ENCODE measurements around the gene AGBL3. TPM values are rescaled to one million over a fixed set of nuclear protein-coding genes. Genes with fewer than 3 reads are reported as not detected.
"Not testable (repeated sequence)": the region's sequence is repeated elsewhere in the genome, so short reads cannot be mapped to it uniquely, and the experiment has no call there.

AGBL3 gene
- total RNA-seq, 1 experiment from 2014 or later, result 1.2 TPM

- DNase-seq (ENCODE audit: low read depth), result no peak
Observed at GRCh38 chr7:134962270-134962780, 24.0 kb upstream of the AGBL3 start.

- no peak for DNase-seq (ENCODE audit: low read depth)
Observed at GRCh38 chr7:134963036-134963435, 23.3 kb upstream of the AGBL3 start.

GRCh38 chr7:134966691-134967090 is 19.6 kb upstream of the AGBL3 start:
- no peak for DNase-seq (ENCODE audit: low read depth)

DNA sequence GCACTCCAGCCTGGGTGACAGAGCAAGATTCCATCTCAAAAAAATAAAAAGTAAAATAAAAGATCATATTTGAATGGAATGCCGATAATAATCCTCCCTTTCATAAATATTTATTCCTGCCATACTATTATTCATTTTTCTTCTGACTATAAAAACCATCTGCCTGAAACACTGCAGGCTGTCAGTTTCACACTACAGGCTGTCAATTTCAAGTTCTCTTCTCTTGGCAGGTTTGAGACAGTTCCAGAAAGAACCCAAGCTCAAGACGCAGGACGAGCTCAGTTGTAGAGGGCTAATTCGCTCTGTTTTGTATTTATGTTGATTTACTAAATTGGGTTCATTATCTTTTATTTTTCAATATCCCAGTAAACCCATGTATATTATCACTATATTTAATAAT is 18.2 kb upstream of the AGBL3 start:
- DNase-seq (ENCODE audit: low read depth), result no peak

- not testable (repeated sequence) for DNase-seq (ENCODE audit: low read depth)
Observed at GRCh38 chr7:134981645-134982044, 4.7 kb upstream of the AGBL3 start.

DNA sequence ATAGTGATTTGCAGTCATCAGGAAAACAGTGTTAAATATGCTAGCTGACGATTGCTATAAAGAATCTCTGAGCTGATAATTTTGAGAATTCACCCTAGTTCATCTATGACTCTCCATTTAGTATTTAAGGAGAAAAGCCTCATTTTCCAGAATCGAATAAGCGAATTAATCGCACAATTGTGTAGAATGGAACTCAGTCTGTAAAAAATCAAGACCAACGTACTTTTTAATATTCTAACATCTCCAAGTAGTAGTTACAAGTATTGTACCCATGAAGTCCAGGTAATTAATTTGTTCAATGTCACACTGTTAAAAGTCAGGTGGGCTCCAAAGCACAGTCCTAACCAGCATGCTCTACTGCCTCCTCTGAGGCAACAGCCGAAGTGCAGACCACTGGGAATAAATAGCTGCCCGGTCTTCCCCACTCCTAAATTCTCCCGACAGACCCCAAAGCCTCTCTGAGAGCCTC is 380 bp upstream of the AGBL3 start:
- no peak for DNase-seq (ENCODE audit: low read depth)

DNA sequence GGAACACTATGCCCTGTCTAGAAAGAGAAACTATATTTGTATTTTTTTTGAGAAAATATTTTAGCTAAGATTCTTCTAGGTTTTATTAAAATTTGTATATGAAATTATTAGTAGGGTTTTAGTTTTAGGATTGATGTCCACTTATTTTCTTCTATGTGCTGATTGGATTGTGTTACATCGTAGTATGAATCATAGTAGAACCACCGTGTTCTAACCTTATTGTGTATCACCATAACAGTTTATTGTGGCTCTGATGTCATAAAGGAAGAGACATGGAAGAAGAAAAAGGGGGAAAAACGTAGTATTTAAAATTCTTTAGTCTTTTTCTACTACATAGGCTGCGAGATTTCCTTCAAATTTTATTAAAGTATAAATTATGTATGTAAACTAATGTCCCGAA is 1.9 kb downstream of the AGBL3 start:
- DNase-seq (ENCODE audit: low read depth), result no peak

DNA sequence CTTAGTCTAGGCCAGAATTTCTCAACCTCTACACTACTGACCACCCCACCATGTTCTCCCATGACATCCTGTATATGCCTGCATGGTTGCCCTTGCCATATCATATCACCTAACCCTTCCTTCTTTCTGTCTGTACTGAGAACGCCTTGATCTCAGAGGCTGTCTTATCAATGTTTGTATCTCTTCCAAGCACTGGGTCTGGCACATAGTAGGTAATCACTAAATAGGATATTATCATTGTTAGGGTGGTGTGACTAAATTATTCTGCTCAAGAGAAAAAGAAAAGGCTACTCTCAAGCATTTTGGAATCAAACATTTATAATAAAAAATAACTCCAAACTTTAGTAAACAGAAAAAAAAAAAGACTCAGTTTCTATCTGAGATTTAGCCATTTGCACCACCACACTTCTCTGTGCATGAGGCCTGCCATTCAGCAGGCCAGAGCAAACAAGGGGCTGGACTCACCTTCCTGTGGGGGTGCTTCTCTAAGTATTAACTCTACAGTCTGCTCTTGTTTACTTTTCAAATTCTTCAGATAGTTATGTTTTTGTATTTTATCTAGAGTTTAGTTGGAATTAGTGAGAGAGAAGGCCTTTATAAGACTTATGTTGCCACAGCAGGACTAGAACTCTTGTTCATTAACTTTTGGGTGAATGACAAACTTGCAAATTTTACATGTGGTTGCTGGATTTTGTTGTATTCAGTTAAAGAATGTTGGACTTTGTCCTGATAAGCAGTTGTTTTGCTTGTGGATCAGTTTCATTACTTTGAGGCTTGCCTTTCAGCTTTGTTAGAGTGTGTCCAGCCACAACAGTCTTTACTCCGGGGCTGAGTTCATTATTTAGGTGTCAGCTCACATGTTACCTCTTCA is 5.4 kb downstream of the AGBL3 start:
- DNase-seq (ENCODE audit: low read depth), result no peak

GRCh38 chr7:134992626-134993179 is 6.4 kb downstream of the AGBL3 start:
- no peak for DNase-seq (ENCODE audit: low read depth)

- no peak for DNase-seq (ENCODE audit: low read depth)
Observed at GRCh38 chr7:134993877-134994456, 7.7 kb downstream of the AGBL3 start.

DNA sequence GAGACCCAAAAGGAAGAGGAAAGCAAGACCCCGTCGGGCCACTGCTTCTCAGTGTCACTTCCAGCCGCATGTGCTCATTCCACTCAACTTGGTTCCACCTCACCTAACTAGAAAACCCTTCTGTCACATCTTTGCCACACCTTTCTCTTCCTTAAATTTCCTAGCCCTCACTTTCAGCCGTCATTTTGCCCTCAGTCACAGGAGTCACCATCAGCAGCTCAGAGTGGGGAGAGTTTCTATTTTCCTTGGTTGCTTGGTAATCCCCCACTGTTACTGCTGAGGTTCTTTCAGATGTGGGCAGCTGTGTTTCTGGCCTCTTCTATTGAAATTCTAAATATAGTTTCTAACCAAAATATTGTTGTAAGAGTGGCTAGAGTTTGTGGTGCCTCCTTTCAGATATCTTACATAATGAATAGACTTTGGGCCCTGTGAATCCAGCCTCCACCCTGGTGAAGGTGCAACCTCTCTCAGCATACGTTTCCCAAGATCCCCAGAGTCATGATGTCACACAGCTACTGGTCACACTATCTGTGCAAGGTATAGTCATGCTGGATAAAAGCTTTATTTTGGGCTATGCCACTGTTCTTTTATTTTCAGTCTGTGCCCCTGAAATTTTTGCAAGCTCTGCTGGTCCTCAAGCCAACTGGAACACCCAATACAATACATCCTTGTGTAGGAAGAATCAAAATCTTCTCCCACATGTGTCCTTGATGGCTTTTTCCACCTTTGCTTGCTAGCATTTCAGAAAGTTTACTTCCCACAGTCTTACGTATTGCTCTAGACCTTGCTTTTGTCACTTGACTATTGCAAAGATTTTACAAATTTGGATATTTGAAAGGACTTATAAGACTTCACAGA is 9.2 kb downstream of the AGBL3 start:
- no peak for DNase-seq (ENCODE audit: low read depth)

DNA sequence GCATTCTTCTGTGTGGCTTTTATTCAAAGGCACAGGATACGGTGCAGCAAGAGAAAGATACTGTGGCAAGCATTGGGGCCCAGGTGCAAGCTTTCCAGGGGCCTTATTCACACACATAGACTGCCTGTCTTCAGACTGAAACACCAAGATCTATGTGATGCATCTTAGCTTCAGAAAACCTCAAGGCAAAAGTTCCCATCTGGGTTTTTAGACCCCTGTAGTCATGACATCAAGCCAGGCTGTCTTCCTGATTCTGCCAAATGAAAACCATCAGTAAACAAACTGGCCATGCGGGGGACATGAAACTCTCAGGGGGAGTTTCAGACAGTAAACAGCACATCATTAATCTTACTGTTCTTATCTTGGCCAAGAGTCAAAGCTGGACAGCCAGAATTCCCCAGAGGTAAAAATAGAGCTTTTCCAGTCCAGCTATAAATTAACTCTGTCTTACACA is 9.8 kb downstream of the AGBL3 start:
- no peak for DNase-seq (ENCODE audit: low read depth)

- no peak for DNase-seq (ENCODE audit: low read depth)
Observed at GRCh38 chr7:134997214-134997885, 11.0 kb downstream of the AGBL3 start.

DNA sequence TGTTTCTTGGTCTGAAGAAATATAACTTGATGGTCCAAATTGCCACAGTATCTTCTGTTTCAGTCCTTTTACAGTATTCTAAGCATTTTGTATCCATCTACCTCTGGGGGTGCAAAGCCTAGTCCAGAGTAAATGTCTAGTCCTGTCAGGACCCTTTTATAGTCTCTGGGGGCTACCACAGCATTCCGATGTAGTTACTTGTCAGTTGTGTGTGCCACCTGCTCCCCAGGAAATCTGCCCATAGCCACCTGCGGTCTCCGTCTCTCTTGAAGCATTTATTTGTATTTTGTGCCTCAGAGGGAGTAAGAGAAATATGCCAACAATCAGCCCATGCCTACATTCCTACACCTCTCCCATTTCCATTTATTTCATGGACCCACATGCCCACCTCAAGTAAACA is 12.8 kb downstream of the AGBL3 start:
- DNase-seq (ENCODE audit: low read depth), result no peak

DNA sequence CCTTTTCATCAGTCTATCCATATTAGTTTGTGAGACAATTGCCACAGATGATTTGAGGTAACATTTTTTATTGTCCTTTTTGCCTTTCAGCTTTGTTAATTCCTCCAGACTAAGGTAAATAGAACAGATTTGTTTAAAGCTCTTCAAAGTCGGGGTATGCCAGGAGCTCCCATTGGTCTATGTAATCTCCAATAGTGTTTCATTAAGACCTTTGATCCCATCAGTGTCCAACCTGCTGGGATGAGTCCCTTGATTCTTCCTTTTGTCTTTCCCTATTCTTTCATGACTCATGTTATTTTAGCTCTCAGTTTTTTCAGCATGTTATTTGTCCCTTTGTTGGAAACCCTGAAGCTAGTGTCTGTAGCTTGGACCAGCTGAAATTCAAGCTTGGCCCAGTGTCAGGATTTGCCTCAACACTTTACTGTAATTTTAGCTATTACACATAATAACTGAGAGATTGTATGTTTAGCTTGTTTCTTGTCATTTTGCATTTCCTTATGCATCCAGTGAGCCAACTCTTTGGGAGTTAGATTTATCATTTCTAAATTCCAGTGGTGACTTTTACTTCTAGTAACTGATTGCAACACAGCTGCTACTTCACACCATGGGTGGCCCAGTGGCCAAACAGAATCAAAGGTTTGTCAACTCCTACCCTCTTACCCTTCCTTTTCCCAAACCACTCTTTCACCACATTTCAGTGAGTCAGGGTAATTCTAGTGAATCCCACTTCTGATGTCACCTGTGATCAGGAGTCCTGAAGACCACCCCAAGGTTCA is 15.3 kb downstream of the AGBL3 start:
- peak; percentile 11 for DNase-seq (ENCODE audit: low read depth)

DNA sequence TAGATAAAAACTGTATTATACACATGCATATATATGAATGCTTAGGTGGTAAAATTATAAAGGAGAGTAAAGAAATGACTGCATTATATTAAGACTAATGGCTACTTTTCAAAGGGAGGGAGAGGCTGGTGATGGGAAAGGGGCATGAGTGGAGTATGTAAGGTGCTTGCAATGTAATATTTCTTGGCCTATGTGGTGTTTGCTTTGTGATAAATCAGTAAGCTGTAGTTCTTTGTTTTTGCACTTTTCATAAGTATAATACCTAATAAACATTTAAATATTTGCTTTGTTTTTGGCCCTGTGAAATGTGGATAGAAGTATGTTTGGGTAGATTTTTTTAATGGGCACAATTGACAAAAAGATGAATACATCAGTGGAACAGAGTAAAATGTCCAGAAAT is 25.9 kb downstream of the AGBL3 start:
- DNase-seq (ENCODE audit: low read depth), result no peak

DNA sequence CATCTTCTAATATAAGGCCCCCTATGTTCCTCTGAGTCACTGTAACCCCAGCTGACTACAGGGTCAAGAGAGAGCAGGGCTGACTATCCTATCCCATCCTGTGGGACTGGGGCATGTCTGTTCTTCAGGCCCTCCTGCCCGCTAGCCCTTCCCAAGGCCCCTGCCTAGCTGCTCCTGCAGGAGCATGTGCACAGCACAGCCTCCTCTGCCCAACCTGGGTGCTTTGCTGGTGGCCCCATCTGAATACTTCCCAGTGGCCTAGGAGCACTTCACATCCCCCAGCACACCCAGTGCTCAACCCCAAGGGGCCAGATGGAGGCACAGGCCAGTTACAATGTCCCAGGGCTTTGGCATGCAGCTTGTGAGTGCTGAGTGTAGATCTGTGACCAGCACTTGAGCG is 37.3 kb downstream of the AGBL3 start:
- no peak for DNase-seq (ENCODE audit: low read depth)

- no peak for DNase-seq (ENCODE audit: low read depth)
Observed at GRCh38 chr7:135035252-135035651, 48.9 kb downstream of the AGBL3 start.

- DNase-seq (ENCODE audit: low read depth), result not testable (repeated sequence)
Observed at GRCh38 chr7:135067017-135067416, 80.7 kb downstream of the AGBL3 start.

GRCh38 chr7:135074096-135074495 is 87.8 kb downstream of the AGBL3 start:
- DNase-seq (ENCODE audit: low read depth), result no peak
